ENCODE data around the gene GTPBP4. TPM values are rescaled to one million over a fixed set of nuclear protein-coding genes. Genes with fewer than 3 reads are reported as not detected.

GTPBP4 gene
- total and polyA plus RNA-seq, 2 of the 8 experiments (the other 6 are each of a cell fraction or from before 2014, with no cell fraction given): 16.9 to 98.1 TPM

GRCh38 chr10:945778-946177, 42.5 kb upstream of the GTPBP4 start:
- no peak overlapping the region for H3K4me2 ChIP-seq (ENCODE audit: insufficient read depth in 1 of 2, low read depth in 2 of 2, low read length in 2 of 2)
- no peaks in the 10 kb centered on the region for H3K36me3 ChIP-seq (ENCODE audit: control insufficient read depth in 2 of 4, insufficient read depth in 4 of 4, low read length in 3 of 4)
- DNase-seq (ENCODE audit: low read depth in 1 of 2, low spot score in 2 of 2): no peak
- no peaks in the 10 kb centered on the region; a peak in 1 of 7 replicates for H3K27me3 ChIP-seq (replicated peaks in 1 of 4; ENCODE audit: control insufficient read depth in 3 of 4, extremely low read depth in 1 of 4, insufficient read depth in 3 of 4, low read length in 3 of 4)
- H3K14ac ChIP-seq (ENCODE audit: insufficient read length): no peak overlapping the region
- H2BK15ac ChIP-seq (ENCODE audit: low read length): no peak overlapping the region
- ChIA-PET CTCF (ENCODE audit: partially characterized antibody) (interaction anchor here (1.0 to 1.3 kb wide), 2 partner anchors 8 to 715 kb away, joined by 3 to 6 read pairs; no protein-coding TSS in a partner anchor), POLR2A (ENCODE audit: partially characterized antibody) (no interaction called here)
- no peak overlapping the region for H2BK5ac ChIP-seq (ENCODE audit: low read depth, low read length)
- H3K23me2 ChIP-seq (ENCODE audit: low read depth, low read length): no peaks in the 10 kb centered on the region
- H4K5ac ChIP-seq (ENCODE audit: insufficient read length, low read depth, low read length): no peak overlapping the region
- no peak overlapping the region for H3K18ac ChIP-seq (ENCODE audit: extremely low read depth, low read length)
- no peak overlapping the region for H3K27ac ChIP-seq (ENCODE audit: low read depth, low read length)
- no peaks in the 10 kb centered on the region for H3K79me1 ChIP-seq (ENCODE audit: low read depth, low read length)
- 92% methylated on average over 6 of the region's 6 CpGs; no CpG with 5 or more reads in 1 of the 2 experiments for WGBS, 2 experiments (ENCODE audit: extremely low coverage in 1 of 2, insufficient coverage in 1 of 2, insufficient read length in 1 of 2, insufficient replicate concordance in 2 of 2, low coverage in 1 of 2, low lambda C conversion rate in 2 of 2, missing lambda C conversion rate in 1 of 2)
- no peak overlapping the region for H3K9ac ChIP-seq (replicated peaks in 1 of 4; ENCODE audit: extremely low read depth in 1 of 4, low read depth in 3 of 4, low read length in 3 of 4)
- no peak overlapping the region for H4K91ac ChIP-seq (replicated peaks; ENCODE audit: insufficient read length, low read length)
- H4K8ac ChIP-seq (ENCODE audit: extremely low read depth, insufficient read depth, low read length): no peak overlapping the region
- no peak overlapping the region for H2AFZ ChIP-seq (ENCODE audit: low read length)
- FAIRE-seq: no peak
- H3K56ac ChIP-seq (replicated peaks; ENCODE audit: insufficient read length, low read depth, low read length): no peak overlapping the region
- H3K79me2 ChIP-seq (ENCODE audit: control insufficient read depth in 1 of 2, insufficient read depth in 2 of 2, low read length in 2 of 2): no peaks in the 10 kb centered on the region
- no peak overlapping the region for H2BK12ac ChIP-seq (ENCODE audit: low read depth, low read length)
- peaks cover 0 to 1% of the 10 kb centered on the region in 2 experiments for H4K20me1 ChIP-seq (replicated peaks in 1 of 2; ENCODE audit: control insufficient read depth in 1 of 2, insufficient read depth in 2 of 2, low read length in 2 of 2)
- no peak overlapping the region for H3K4me3 ChIP-seq (ENCODE audit: extremely low read depth in 1 of 4, insufficient read depth in 2 of 4, low read depth in 3 of 4, low read length in 4 of 4)
- H2BK20ac ChIP-seq (ENCODE audit: low read length): no peak overlapping the region
- no peak overlapping the region for H3K4ac ChIP-seq (replicated peaks; ENCODE audit: insufficient read length, low read depth, low read length)
- H3K4me1 ChIP-seq (replicated peaks in 1 of 4; ENCODE audit: control insufficient read depth in 3 of 4, insufficient read depth in 4 of 4, low read length in 3 of 4): peaks cover 0 to 4% (median 0%) of the 10 kb centered on the region in 4 experiments; a peak in 1 of 7 replicates
- no peak overlapping the region for H2BK120ac ChIP-seq (replicated peaks; ENCODE audit: low read depth, low read length)
- no peak overlapping the region for H2AK5ac ChIP-seq (ENCODE audit: low read depth, low read length)
- no peaks in the 10 kb centered on the region for H3K9me3 ChIP-seq (ENCODE audit: insufficient read depth in 2 of 2, low read depth in 1 of 2, low read length in 1 of 2)
- no peak overlapping the region for H3K23ac ChIP-seq (ENCODE audit: insufficient read length)
- TF ChIP-seq BCL11A (IDR thresholded peaks at IDR 0.05; ENCODE audit: low read depth in 2 of 2, low read length in 2 of 2) (no peak), SP4 (IDR thresholded peaks at IDR 0.05; ENCODE audit: low read length) (no peak), YY1 (IDR thresholded peaks at IDR 0.05; ENCODE audit: low read depth, low read length) (no peak), EP300 (IDR thresholded peaks at IDR 0.05; ENCODE audit: borderline replicate concordance in 1 of 2, low read depth in 2 of 2, low read length in 2 of 2) (no peak), E2F6 (IDR thresholded peaks at IDR 0.05) (no peak), SIX5 (IDR thresholded peaks at IDR 0.05; ENCODE audit: low read depth, low read length) (no peak), RNF2 (IDR thresholded peaks at IDR 0.05; ENCODE audit: borderline replicate concordance, low read depth, low read length, missing control alignments, poor library complexity, severe bottlenecking) (no peak), TEAD4 (IDR thresholded peaks at IDR 0.05; ENCODE audit: low read depth, low read length) (no peak), CTCF (IDR thresholded peaks at IDR 0.05; ENCODE audit: control extremely low read depth in 1 of 3, insufficient read depth in 1 of 3, low read depth in 1 of 3, low read length in 3 of 3) (no peak), PHF8 (conservative IDR thresholded peaks at IDR 0.05; ENCODE audit: low read depth, low read length) (no peak), TAF1 (IDR thresholded peaks at IDR 0.05; ENCODE audit: low read depth, low read length) (no peak)

Data from H1 (cell line).